HG03432 (cell line): ENCODE measurements around the gene RIMS3.

Experiments
- ATAC-seq: cut with Tn5 transposase; IDR thresholded peaks from one replicate; pipeline ENCODE4 v1.9.1; 2021; ENCODE audit warnings: mild to moderate bottlenecking, moderate library complexity; ENCODE audit not compliant: unreplicated experiment

The RIMS3 gene

DNA sequence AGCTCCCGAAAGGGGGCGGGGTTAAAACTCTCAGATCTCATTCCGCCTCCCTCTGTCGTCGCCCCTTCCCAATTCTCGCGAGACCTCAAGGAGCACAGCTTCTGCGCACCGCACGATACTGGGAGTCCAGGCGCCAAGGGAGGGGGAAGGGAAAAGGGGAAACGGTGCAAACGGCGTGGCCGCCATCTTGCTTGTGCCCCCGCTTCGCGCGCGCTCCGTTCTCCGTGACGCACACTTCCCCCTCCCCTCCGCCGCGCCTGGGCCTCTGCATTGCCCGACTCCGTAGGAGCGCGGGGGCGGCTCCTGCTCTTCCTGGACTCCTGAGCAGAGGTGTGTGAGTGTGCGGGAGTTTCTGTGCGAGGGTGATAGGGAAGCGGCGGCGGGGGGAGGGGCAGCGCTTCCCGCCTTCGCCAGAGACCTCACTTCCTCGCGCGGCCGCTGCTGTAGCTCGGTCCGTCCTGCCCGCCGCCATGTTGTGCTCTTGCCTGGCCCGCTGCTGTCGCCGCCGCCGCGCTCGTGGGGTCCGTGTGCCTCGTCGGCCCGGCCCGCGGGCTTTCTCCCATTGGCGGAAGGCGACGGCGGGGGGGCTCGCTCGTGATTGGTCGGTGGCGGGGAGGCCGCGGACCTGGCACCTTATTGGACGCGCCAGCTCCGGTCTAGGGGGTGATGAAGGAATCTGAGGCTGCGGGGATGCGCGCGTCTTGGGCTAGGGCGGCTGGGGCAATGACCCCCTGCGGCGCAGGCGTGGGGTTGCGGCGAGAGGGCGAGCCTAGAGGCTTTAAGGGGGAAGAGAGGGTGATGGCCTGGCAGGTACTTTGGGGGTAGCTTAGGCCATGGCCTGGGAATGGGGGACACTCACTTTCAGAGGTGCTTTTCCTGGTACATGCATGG, 26.3 kb upstream of the RIMS3 start, which contains the start of gene NFYC:
TSS of gene NFYC (plus strand) at position 167 of the 891 bp plus-strand sequence. CDS start 47,140 bp downstream, outside the sequence.
- peak; percentile 84 for ATAC-seq

DNA sequence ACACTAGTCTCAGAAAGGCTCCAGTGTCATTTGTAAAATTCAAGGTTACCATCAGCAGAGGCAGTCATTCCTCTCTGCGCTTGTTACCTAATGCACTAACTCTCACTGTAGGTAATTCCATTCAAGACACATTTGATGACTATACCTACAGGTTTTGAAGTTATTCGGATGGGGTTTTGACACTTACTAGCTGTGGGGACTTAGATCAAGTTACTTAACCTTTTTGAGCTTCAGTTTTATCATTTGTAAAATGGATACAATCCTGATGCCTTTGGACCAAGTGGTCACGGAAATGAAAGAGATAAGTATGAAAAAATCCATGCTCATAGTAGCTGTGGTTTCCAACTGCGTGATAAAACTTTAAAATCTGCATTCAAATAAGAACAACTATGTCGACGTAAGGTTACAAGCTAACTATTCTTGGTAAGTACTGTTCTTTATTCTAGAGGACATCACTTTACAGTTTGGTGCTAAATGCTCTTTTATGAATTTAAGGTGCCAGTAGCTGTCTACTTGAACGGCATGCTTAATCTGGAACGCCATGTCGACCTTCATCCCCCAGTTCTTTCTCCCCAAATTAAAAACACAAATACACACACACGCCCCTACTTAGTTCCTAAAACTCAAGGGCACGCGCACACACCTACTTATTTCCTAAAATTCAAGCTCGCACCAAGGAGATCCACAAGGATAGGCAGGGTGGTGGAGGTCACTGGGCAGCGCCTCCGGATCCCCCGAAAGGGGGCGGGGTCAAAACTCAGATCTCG, 25.5 kb upstream of the RIMS3 start:
- ATAC-seq = no peak

DNA sequence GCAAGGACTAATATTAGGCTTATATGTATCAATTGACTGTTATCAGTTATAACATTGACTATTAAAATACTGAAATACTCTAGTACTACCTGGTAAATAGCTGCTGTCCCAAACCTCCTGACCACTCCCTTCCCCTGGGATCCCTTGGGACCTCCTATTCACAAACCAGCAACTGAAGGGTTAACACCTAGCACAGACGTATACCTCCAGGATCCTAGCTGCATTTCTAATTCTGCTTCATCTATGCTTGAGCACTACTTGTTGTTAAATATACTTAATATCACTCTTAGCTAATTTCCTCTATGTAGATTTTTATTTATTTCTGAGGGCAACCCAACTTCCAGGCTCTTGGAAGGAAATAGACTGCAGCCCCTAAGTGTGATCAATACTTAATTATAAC, 24.3 kb upstream of the RIMS3 start:
- ATAC-seq = no peak

DNA sequence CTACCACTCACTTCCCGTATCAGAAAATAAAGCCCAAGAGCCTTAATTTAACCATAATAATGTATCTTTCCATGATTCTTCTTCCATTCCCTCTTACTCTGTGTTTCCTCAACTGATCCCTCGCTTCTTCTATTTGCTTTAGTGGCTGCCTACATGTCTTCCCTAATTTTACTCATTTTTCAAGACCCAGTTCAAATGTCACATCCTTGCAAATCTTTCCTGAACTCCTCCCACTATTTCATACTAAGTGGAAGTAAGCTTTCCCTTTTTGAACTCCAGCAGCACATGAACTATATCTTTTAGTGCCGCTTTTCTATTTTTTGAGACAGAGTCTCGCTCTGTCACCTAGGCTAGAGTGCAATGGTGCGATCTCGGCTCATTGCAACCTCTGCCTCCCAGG, 22.2 kb upstream of the RIMS3 start:
- no peak for ATAC-seq

DNA sequence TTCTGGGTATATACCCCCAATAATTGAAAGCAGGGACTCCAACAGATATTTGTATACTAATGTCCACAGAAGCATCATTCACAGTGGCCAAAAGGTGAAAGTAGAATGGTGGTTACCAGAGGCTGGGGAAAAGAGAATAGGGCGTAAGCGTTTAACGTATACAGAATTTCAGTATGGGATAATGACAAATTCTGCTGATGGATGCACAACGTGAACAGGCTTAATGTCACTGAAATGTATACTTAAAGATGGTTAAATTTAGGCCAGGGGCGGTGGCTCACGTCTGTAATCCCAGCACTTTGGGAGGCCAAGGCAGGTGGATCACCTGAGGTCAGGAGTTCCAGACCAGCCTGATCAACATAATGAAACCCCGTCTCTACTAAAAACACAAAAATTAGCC, 21.6 kb upstream of the RIMS3 start:
- ATAC-seq = no peak

DNA sequence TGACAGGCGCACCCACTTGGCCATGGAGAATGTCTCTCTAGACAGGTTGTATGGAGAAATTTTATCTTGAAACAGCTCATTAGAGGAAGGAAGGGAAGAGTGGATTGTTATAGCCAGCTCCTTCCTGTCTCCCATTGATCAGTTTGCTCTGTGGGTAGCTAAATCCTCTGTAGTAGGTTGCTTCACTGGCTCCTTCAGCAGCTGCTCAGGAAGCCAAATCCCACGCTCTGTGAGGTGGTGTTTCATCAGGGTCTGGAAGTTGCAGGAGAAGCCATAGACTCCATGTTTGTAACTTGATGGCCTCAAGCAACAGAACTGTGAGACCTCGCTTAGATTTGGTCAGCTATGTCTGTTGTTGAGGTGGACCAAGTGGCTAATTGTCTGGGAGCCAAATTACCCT, 19.2 kb upstream of the RIMS3 start:
- no peak for ATAC-seq

GRCh38 chr1:40679165-40679953, 13.9 kb upstream of the RIMS3 start:
- ATAC-seq = no peak

- no peak for ATAC-seq
Measured at GRCh38 chr1:40676501-40676900, 11.0 kb upstream of the RIMS3 start.

DNA sequence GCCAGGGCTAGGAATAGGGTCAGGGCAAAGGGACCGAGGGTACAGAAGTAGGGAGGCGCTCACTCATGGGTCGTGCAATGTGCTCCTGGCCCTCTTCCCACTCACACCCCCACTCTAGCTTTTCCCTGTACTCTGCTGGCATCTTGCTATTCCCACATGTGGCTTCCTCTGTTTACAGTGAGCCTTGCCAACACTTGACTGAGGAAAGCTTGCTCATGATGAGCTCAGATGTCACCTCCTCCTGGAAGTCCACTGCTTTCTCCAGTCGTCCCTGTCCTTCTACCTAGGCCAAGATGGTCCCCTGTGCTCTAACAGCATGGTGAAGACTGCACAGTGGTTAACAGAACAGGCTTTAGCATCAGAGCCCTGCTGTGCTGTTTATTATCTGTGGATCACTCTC, 8.0 kb upstream of the RIMS3 start:
- no peak for ATAC-seq

- peak; percentile 58 for ATAC-seq
Measured at GRCh38 chr1:40668769-40669525, 3.5 kb upstream of the RIMS3 start.

GRCh38 chr1:40664791-40665190, 691 bp downstream of the RIMS3 start:
- ATAC-seq = no peak

- no peak for ATAC-seq
Measured at GRCh38 chr1:40664167-40664537, 1.3 kb downstream of the RIMS3 start.

GRCh38 chr1:40663324-40664166, 1.9 kb downstream of the RIMS3 start:
- no peak for ATAC-seq

GRCh38 chr1:40662864-40663263, 2.6 kb downstream of the RIMS3 start:
- ATAC-seq = no peak

DNA sequence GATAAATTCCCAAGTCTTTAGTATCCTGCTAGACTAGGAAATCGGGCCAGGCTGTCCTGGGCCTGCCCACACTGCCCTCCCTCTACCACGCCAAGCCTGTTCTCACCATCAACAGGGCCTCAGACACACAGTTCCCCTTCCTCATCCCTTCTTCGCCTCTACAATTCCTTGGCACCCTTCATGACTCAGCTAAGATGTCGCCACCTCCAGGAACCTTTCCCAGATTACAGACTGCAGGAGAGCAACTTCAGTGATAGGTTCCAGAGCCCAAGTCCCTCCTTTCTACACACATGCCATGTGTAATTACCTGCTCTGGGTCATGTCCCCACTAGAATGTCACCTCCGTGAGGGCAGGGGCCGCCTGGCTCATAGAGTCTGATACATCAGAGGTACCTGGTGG, 3.3 kb downstream of the RIMS3 start:
- ATAC-seq = no peak

GRCh38 chr1:40661678-40662077, 3.8 kb downstream of the RIMS3 start:
- no peak for ATAC-seq

- ATAC-seq = no peak
Measured at GRCh38 chr1:40659649-40659947, 5.9 kb downstream of the RIMS3 start.

GRCh38 chr1:40658751-40659648, 6.5 kb downstream of the RIMS3 start:
- ATAC-seq = no peak

GRCh38 chr1:40657046-40657445, 8.4 kb downstream of the RIMS3 start:
- ATAC-seq = no peak
